Upper lobe of right lung (tissue), 1 donor: ENCODE results near the gene PTH2. TPM values are rescaled to one million over a fixed set of nuclear protein-coding genes. Genes with fewer than 3 reads are reported as not detected.
A peak's percentile ranks its signal among the peaks of the same experiment; 100 is the strongest.

Experiments
- ATAC-seq: fragments of 200-7000 bp; cut with Tn5 transposase; one replicate; pipeline ENCODE4 v1.9.1; 2020; ENCODE audit warnings: mild to moderate bottlenecking, moderate library complexity
- DNase-seq: peaks from one replicate; pipeline ENCODE4 v3.0.0-alpha.2; 2020
- H3K27ac ChIP-seq: fragments of 200-600 bp; one replicate; pipeline ENCODE4 v1.8.0; 2022
- H3K27me3 ChIP-seq: fragments of 200-600 bp; one replicate; pipeline ENCODE4 v1.8.0; 2022; ENCODE audit warnings: mild to moderate bottlenecking
- H3K36me3 ChIP-seq: fragments of 200-600 bp; one replicate; pipeline ENCODE4 v1.8.0; 2022
- H3K4me1 ChIP-seq: fragments of 200-600 bp; one replicate; pipeline ENCODE4 v1.8.0; 2022
- H3K4me3 ChIP-seq: fragments of 200-600 bp; one replicate; pipeline ENCODE4 v1.8.0; 2022; ENCODE audit warnings: mild to moderate bottlenecking
- H3K9me3 ChIP-seq: fragments of 200-600 bp; one replicate; pipeline ENCODE4 v1.8.0; 2022
- intact Hi-C: fragments of 100-400 bp; cut with DNase I; formaldehyde crosslinking; loops from one replicate; pipeline ENCODE4 v1.11.0; 2022
- total RNA-seq: library from RNA; stranded (reverse); fragmentation: NEBNext Ultra II Directional; extraction: Animal tissue kit (Norgen Biotek cat#: 25700); gene quantifications from one replicate; pipeline ENCODE4 v1.2.1, GENCODE V29; 2021
- TF ChIP-seq, protein P1 (sequence below): fragments of 200-600 bp; IDR thresholded peaks from one replicate; pipeline ENCODE4 v1.8.0; 2022; ENCODE audit warnings: antibody characterized with exemption
- donor health status: DM: no; HTN: yes; CAD: no; lungs with severe emphysema.

Gene PTH2
- total RNA-seq, 1 donor from 2014 or later, result not detected

DNA sequence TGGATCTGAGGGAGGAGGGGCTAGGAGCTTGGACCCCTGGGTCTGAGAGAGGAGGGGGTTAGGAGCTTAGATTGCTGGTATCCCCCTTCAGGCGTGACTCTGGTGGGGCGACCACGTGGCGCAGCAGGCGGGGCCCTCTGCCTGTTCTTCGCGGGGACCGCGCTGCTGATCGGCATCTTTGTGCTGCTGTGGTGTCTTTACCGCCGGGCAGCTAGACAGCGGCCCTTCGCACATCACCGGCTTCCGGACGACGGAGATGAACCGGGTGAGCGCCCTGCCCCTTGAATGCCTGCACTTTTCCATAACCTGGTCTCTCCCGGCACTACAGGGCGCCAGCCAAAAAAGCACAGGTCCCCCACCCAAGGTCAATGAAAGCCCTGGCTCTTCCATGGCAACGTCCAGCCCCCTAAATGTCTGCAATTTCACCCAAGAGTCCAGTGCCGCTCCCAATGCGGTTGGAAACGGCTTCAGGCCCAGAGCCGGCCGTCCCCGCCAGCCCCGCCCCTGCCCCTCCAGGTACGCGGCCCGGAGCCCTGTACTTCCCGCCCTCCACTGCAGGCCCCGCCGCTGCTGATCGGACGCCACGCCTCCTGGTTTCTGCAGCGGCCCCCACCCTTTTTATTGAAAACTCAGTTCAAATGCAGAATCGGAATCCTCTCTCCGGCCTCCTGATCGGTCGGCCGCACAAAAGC is 4.8 kb upstream of the PTH2 start:
- H3K27ac ChIP-seq, result no peak overlapping the region
- no peak for DNase-seq
- TF ChIP-seq, protein P1, sequence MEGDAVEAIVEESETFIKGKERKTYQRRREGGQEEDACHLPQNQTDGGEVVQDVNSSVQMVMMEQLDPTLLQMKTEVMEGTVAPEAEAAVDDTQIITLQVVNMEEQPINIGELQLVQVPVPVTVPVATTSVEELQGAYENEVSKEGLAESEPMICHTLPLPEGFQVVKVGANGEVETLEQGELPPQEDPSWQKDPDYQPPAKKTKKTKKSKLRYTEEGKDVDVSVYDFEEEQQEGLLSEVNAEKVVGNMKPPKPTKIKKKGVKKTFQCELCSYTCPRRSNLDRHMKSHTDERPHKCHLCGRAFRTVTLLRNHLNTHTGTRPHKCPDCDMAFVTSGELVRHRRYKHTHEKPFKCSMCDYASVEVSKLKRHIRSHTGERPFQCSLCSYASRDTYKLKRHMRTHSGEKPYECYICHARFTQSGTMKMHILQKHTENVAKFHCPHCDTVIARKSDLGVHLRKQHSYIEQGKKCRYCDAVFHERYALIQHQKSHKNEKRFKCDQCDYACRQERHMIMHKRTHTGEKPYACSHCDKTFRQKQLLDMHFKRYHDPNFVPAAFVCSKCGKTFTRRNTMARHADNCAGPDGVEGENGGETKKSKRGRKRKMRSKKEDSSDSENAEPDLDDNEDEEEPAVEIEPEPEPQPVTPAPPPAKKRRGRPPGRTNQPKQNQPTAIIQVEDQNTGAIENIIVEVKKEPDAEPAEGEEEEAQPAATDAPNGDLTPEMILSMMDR, result no peak
- H3K4me1 ChIP-seq, result peaks cover 9% of the 10 kb centered on the region
- peaks cover 95% of the 10 kb centered on the region for H3K27me3 ChIP-seq
- H3K36me3 ChIP-seq, result no peaks in the 10 kb centered on the region
- H3K9me3 ChIP-seq, result no peaks in the 10 kb centered on the region
- peak; percentile 47 for ATAC-seq
- H3K4me3 ChIP-seq, result no peak overlapping the region
- intact Hi-C loops, result no loop called here

DNA sequence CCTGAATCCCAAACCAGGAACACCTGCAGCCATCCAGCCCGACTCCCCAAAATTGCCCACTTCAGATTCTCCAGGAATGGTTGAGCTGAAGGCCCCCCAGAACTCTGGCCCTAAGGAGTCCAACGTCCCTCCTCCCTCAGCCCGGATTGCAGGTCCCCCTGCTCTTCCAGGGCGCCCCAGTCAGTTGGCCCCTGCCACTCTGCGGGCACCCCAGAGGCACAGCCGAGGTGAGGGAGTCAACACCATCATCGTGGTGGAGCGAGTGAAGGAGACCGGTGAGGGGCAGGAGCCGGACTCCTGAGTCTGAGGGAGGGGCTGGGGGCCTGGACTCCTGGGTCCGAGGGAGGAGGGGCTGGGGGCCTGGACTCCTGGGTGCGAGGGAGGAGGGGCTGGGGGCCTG is 4.1 kb upstream of the PTH2 start:
- Histone ChIP-seq H3K27ac (no peak overlapping the region), H3K9me3 (no peaks in the 10 kb centered on the region), H3K4me1 (peaks cover 15% of the 10 kb centered on the region), H3K4me3 (no peak overlapping the region), H3K36me3 (no peaks in the 10 kb centered on the region), H3K27me3 (peaks cover 95% of the 10 kb centered on the region)
- ATAC-seq (no peak), DNase-seq (no peak)
- TF ChIP-seq, protein P1, result no peak
- intact Hi-C loops, result no loop called here

DNA sequence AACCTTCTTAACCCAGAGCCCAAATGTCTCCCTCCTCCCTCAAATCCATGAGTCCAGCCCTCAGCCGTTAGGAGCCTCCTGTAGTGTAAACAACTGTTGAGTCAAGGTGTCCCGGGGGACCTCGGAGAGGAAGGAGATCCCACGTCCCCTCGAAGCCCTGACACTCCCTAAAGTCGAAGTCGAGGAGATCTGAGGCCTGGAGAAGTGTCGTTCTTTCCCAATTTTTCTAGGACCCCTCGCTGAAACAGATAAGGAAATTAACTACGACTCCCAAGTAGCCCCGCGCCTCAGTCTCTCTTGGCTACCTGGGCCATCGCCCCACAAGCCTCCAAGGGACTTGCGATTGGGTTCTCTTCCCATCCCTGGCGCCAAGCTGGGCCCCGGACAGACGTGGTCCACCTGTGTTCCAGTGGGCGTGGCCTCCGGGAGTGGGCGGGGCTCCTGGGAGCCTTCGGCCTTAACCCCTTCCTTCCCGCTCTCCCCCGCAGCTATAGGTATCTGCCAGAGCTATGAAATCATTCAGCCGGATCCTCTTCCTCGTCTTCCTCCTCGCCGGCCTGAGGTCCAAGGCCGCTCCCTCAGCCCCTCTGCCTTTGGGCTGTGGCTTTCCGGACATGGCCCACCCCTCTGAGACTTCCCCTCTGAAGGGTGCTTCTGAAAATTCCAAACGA is 2.8 kb upstream of the PTH2 start:
- H3K27me3 ChIP-seq, result peaks cover 92% of the 10 kb centered on the region
- intact Hi-C loops, result no loop called here

DNA sequence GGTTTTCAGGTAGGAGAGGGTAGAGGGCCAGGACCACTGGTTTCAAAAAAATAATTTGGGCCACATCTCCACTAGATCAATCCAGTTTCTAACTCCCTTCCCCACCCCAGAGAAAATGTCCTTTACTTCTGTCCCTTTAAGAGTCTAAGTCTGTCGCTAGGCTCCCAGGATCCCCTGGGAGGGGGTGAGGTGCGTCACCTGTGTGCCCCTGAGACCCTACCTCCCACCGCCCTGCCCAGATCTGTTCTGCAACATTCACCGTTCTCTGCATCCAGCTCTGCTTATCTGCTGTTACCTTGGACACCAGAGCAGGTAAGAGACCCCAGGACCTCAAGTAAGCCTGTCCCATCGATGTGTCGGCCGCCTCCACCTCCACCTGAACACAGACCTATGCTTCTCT is 1.9 kb upstream of the PTH2 start, which contains the start of gene GFY:
GFY (plus strand) TSS at position 211 of the 400 bp plus-strand sequence. CDS start 1,043 bp downstream, outside the sequence.
- H3K4me3 ChIP-seq, result no peak within 1 kb of the TSS
- no peaks in the 10 kb centered on the region for H3K36me3 ChIP-seq
- H3K27ac ChIP-seq, result no peak within 1 kb of the TSS
- ATAC-seq (no peak), DNase-seq (no peak)
- intact Hi-C loops, result no loop called here
- peaks cover 84% of the 10 kb centered on the region for H3K27me3 ChIP-seq
- TF ChIP-seq, protein P1, result no peak
- peaks cover 17% of the 10 kb centered on the region for H3K4me1 ChIP-seq
- no peaks in the 10 kb centered on the region for H3K9me3 ChIP-seq

More for the DNA sequence above, 2.8 kb upstream of the PTH2 start:
- Histone ChIP-seq H3K36me3 (no peaks in the 10 kb centered on the region), H3K4me1 (peaks cover 17% of the 10 kb centered on the region), H3K9me3 (no peaks in the 10 kb centered on the region), H3K27ac (no peak overlapping the region), H3K4me3 (no peak overlapping the region)
- ATAC-seq, result no peak
- no peak for DNase-seq
- TF ChIP-seq, protein P1, result no peak

DNA sequence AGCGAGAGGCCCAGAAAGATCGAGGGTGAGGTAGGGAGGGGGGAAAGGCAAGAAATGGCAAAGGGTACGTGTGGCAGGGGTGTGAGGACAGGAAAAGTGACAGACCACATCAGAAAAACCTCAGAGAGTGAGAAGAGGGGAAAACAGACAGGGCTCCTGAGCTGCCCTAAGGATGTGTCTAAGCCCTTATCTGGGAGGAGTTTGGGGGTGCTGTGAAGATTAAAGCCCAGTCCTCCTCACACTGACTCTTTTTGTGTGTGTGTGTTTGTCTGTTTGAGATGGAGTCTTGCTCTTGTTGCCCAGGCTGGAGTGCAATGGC is 703 bp upstream of the PTH2 start:
- DNase-seq, result no peak
- Histone ChIP-seq H3K27me3 (peaks cover 75% of the 10 kb centered on the region), H3K4me3 (no peak overlapping the region), H3K4me1 (peaks cover 17% of the 10 kb centered on the region), H3K9me3 (no peaks in the 10 kb centered on the region), H3K36me3 (no peaks in the 10 kb centered on the region), H3K27ac (no peak overlapping the region)
- intact Hi-C loops, result no loop called here
- TF ChIP-seq, protein P1, result no peak
- ATAC-seq, result no peak
